HepG2 (cell line): ENCODE data around the gene ZBED5. TPM values are rescaled to one million over a fixed set of nuclear protein-coding genes. Genes with fewer than 3 reads are reported as not detected.

ENCODE experiments used
- ARNT2 ChIP-seq: sonication (generic); formaldehyde crosslinking; IDR thresholded peaks from 2 replicates; pipeline ENCODE4 v1.8.0; 2022; ENCODE audit warnings: mild to moderate bottlenecking, low read depth, missing genetic modification reagents, moderate library complexity
- ATRX ChIP-seq: sonication (generic); formaldehyde crosslinking; IDR thresholded peaks from 2 replicates; pipeline ENCODE4 v1.4.0; 2020; ENCODE audit warnings: missing genetic modification reagents, borderline replicate concordance
- CCDC6 ChIP-seq: sonication (generic); formaldehyde crosslinking; IDR thresholded peaks from 2 replicates; pipeline ENCODE4 v1.8.1; 2022; ENCODE audit warnings: mild to moderate bottlenecking, missing genetic modification reagents, moderate library complexity
- CEBPB ChIP-seq: IDR thresholded peaks from 2 replicates; pipeline ENCODE4 v1.6.1; 2011; ENCODE audit warnings: low read depth, low read length, improper control_type of control experiment, borderline replicate concordance
- GPN1 ChIP-seq: sonication (generic); formaldehyde crosslinking; IDR thresholded peaks from 2 replicates; pipeline ENCODE4 v1.5.1; 2020; ENCODE audit warnings: missing genetic modification reagents, borderline replicate concordance
- HDAC1 ChIP-seq: sonication (generic); formaldehyde crosslinking; IDR thresholded peaks from 2 replicates; pipeline ENCODE4 v1.5.1; 2020; ENCODE audit warnings: mild to moderate bottlenecking, missing genetic modification reagents
- HNRNPUL1 ChIP-seq: fragments of 200-400 bp; formaldehyde crosslinking; IDR thresholded peaks from 2 replicates; pipeline ENCODE4 v1.6.1; 2017; ENCODE audit warnings: low read depth, mild to moderate bottlenecking, low read length, moderate library complexity
- KLF12 ChIP-seq: sonication (generic); formaldehyde crosslinking; IDR thresholded peaks from 2 replicates; pipeline ENCODE4 v1.4.0; 2020; ENCODE audit warnings: missing genetic modification reagents, borderline replicate concordance
- MATR3 ChIP-seq: sonication (generic); formaldehyde crosslinking; IDR thresholded peaks from 2 replicates; pipeline ENCODE4 v1.4.0; 2020; ENCODE audit warnings: missing genetic modification reagents
- RBFOX2 ChIP-seq: fragments of 200-400 bp; formaldehyde crosslinking; IDR thresholded peaks from 2 replicates; pipeline ENCODE4 v1.6.1; 2017; ENCODE audit warnings: low read depth, mild to moderate bottlenecking, low read length
- ZNF10 ChIP-seq: sonication (generic); formaldehyde crosslinking; IDR thresholded peaks from 2 replicates; pipeline ENCODE4 v1.4.0; 2020; ENCODE audit warnings: mild to moderate bottlenecking, low read depth, missing genetic modification reagents, borderline replicate concordance
- ZNF180 ChIP-seq: sonication (generic); formaldehyde crosslinking; IDR thresholded peaks from 2 replicates; pipeline ENCODE4 v1.4.0; 2020; ENCODE audit warnings: low read depth, missing genetic modification reagents, borderline replicate concordance
- ZNF205 ChIP-seq: IDR thresholded peaks from 2 replicates; pipeline ENCODE4 v1.6.1; 2018; ENCODE audit warnings: missing biosample characterization, missing genetic modification reagents
- ZNF354B ChIP-seq: sonication (generic); formaldehyde crosslinking; IDR thresholded peaks from 2 replicates; pipeline ENCODE4 v1.8.0; 2022; ENCODE audit warnings: mild to moderate bottlenecking, missing genetic modification reagents
- polyA plus RNA-seq, 8 experiments: library from polyadenylated mRNA; depleted of rRNA in 3 of 8; stranded (reverse) in 7 of 8; unstranded in 1 of 8; fragments of >200 nt; fragmentation: Illumina TruSeq in 4 of 8; extraction: Trizol in 4 of 8; gene quantifications; 2 replicates each; pipeline versions ENCODE4 v1.2.1 to v1.2.3, GENCODE V29; 2011 to 2016; ENCODE audit warnings: low read depth in 4 of 8, missing spikeins in 1 of 8, mixed read lengths in 1 of 8; ENCODE audit not compliant: insufficient read depth in 1 of 8
- total RNA-seq, 5 experiments: library from RNA; depleted of rRNA; stranded (reverse); fragments of >200 nt; fragmentation: Illumina TruSeq; extraction: Trizol; gene quantifications; 2 replicates each; pipeline ENCODE4 v1.2.3, GENCODE V29; 2016; ENCODE audit warnings: low read depth in 1 of 5
- TF ChIP-seq, protein P1 (sequence below): IDR thresholded peaks from 2 replicates; pipeline ENCODE4 v1.6.1; 2016; ENCODE audit warnings: mild to moderate bottlenecking
- TF ChIP-seq, protein P2 (sequence below): sonication (generic); formaldehyde crosslinking; IDR thresholded peaks from 2 replicates; pipeline ENCODE4 v1.8.0; 2022; ENCODE audit warnings: missing genetic modification reagents, mild to moderate bottlenecking, inconsistent platforms, borderline replicate concordance
- TF ChIP-seq, protein P3 (sequence below): IDR thresholded peaks from 2 replicates; pipeline ENCODE4 v1.6.1; 2018; ENCODE audit warnings: missing genetic modification reagents, mild to moderate bottlenecking, missing compliant biosample characterization
- TF ChIP-seq, protein P4 (sequence below): sonication (generic); formaldehyde crosslinking; IDR thresholded peaks from 2 replicates; pipeline ENCODE4 v1.4.0; 2020; ENCODE audit warnings: missing genetic modification reagents
- TF ChIP-seq, protein P5 (sequence below): sonication (generic); formaldehyde crosslinking; IDR thresholded peaks from 2 replicates; pipeline ENCODE4 v1.9.0; 2022; ENCODE audit warnings: low read depth, missing genetic modification reagents

ZBED5 gene
- total and polyA plus RNA-seq, 2 of the 13 experiments (the other 11 are each of a cell fraction or from before 2014, with no cell fraction given) = 18.2 to 38.6 TPM

DNA sequence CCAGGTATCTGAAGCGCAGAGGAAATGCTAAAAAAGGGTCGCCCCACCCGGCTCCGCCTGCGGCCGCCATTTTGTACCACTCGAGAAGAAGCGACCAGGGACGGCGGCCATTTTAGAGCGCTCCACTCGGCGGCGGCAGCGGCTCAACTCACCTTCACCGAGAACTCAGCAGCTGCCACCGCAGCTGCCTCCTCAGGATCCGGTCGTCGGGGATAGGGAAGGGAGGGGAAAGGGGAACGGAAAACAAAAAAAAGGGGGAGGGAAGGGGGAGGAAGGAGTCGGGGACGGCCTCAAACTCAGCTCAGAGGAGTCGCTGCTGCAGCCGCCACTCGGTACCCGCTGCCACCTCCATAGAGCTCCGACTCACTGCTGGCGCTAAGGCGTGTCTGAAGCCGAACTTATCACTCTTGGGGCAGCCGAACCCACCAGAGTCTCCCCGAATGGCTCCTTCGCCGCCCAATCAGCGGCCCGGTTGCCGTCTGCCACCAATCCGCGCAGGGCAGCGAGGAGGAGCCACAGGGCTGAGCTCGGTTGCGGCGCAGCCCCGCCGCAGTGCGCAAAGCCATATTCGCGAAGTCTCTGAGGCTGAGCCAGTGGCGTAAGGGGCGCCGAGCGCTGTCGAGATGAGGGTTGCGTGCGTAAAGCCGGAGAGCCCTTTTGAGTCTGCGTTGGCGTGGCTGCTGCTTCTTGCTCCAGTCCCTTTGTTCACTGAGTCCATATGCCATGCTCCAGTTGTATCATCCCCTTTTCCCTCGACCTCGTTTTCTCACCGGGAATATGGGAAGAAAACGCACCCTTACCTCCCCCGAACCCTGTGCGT, 49.1 kb downstream of the ZBED5 start, which contains the start of gene EIF4G2 (continued):
- TF ChIP-seq, protein P1, sequence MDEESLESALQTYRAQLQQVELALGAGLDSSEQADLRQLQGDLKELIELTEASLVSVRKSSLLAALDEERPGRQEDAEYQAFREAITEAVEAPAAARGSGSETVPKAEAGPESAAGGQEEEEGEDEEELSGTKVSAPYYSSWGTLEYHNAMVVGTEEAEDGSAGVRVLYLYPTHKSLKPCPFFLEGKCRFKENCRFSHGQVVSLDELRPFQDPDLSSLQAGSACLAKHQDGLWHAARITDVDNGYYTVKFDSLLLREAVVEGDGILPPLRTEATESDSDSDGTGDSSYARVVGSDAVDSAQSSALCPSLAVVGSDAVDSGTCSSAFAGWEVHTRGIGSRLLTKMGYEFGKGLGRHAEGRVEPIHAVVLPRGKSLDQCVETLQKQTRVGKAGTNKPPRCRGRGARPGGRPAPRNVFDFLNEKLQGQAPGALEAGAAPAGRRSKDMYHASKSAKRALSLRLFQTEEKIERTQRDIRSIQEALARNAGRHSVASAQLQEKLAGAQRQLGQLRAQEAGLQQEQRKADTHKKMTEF (CRISPR knock-in tag) = peak; percentile 84
- no peak; the same call in 1 of the 2 replicates for TF ChIP-seq GPN1 (CRISPR knock-in tag)
- TF ChIP-seq ATRX (CRISPR knock-in tag) = no peak
- TF ChIP-seq HDAC1 (CRISPR knock-in tag) = peak; percentile 64
- TF ChIP-seq KLF12 (CRISPR knock-in tag) = no peak
- TF ChIP-seq HNRNPUL1 = peak; percentile 58; the same call in 1 of the 2 replicates
- TF ChIP-seq MATR3 (CRISPR knock-in tag) = no peak
- no peak; the same call in 1 of the 2 replicates for TF ChIP-seq ZNF354B (CRISPR knock-in tag)
- peak; percentile 76; the same call in 1 of the 2 replicates for TF ChIP-seq ZNF205 (CRISPR knock-in tag)
- TF ChIP-seq, protein P2, sequence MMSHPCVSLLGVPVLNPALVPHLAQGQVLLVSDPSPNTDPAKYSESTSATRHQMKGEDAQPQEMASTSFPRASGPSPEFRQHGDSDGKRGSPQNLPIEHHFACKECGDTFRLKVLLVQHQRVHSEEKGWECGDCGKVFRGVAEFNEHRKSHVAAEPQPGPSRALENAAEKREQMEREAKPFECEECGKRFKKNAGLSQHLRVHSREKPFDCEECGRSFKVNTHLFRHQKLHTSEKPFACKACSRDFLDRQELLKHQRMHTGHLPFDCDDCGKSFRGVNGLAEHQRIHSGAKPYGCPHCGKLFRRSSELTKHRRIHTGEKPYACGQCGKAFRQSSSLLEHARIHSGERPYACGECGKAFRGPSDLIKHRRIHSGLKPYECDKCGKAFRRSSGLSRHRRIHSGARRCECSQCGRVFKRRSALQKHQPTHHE = 0 out of 2 replicates have a peak, but pooled peaks have one; percentile 68
- TF ChIP-seq ARNT2 (CRISPR knock-in tag) = peak; percentile 45; the same call in 1 of the 2 replicates
- no peak for TF ChIP-seq ZNF180 (CRISPR knock-in tag)
- no peak for TF ChIP-seq ZNF10 (CRISPR knock-in tag)
- TF ChIP-seq, protein P3, sequence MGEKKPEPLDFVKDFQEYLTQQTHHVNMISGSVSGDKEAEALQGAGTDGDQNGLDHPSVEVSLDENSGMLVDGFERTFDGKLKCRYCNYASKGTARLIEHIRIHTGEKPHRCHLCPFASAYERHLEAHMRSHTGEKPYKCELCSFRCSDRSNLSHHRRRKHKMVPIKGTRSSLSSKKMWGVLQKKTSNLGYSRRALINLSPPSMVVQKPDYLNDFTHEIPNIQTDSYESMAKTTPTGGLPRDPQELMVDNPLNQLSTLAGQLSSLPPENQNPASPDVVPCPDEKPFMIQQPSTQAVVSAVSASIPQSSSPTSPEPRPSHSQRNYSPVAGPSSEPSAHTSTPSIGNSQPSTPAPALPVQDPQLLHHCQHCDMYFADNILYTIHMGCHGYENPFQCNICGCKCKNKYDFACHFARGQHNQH (CRISPR knock-in tag) = peak; percentile 85; the same call in 1 of the 2 replicates
- TF ChIP-seq, protein P4, sequence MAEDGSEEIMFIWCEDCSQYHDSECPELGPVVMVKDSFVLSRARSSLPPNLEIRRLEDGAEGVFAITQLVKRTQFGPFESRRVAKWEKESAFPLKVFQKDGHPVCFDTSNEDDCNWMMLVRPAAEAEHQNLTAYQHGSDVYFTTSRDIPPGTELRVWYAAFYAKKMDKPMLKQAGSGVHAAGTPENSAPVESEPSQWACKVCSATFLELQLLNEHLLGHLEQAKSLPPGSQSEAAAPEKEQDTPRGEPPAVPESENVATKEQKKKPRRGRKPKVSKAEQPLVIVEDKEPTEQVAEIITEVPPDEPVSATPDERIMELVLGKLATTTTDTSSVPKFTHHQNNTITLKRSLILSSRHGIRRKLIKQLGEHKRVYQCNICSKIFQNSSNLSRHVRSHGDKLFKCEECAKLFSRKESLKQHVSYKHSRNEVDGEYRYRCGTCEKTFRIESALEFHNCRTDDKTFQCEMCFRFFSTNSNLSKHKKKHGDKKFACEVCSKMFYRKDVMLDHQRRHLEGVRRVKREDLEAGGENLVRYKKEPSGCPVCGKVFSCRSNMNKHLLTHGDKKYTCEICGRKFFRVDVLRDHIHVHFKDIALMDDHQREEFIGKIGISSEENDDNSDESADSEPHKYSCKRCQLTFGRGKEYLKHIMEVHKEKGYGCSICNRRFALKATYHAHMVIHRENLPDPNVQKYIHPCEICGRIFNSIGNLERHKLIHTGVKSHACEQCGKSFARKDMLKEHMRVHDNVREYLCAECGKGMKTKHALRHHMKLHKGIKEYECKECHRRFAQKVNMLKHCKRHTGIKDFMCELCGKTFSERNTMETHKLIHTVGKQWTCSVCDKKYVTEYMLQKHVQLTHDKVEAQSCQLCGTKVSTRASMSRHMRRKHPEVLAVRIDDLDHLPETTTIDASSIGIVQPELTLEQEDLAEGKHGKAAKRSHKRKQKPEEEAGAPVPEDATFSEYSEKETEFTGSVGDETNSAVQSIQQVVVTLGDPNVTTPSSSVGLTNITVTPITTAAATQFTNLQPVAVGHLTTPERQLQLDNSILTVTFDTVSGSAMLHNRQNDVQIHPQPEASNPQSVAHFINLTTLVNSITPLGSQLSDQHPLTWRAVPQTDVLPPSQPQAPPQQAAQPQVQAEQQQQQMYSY (CRISPR knock-in tag) = peak; percentile 63
- no peak for TF ChIP-seq CEBPB
- peak; percentile 97 for TF ChIP-seq RBFOX2
- peak; percentile 90 for TF ChIP-seq CCDC6
- TF ChIP-seq, protein P5, sequence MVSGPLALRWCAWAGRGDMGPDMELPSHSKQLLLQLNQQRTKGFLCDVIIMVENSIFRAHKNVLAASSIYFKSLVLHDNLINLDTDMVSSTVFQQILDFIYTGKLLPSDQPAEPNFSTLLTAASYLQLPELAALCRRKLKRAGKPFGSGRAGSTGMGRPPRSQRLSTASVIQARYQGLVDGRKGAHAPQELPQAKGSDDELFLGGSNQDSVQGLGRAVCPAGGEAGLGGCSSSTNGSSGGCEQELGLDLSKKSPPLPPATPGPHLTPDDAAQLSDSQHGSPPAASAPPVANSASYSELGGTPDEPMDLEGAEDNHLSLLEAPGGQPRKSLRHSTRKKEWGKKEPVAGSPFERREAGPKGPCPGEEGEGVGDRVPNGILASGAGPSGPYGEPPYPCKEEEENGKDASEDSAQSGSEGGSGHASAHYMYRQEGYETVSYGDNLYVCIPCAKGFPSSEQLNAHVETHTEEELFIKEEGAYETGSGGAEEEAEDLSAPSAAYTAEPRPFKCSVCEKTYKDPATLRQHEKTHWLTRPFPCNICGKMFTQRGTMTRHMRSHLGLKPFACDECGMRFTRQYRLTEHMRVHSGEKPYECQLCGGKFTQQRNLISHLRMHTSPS (CRISPR knock-in tag) = no peak
